Lower leg skin (tissue), 3 donors: Measurements from ENCODE around the gene ACACA.

ENCODE experiments used
- POLR2A ChIP-seq, 2 donors: fragments of 450-650 bp; IDR thresholded peaks; one replicate each; pipeline ENCODE4 v1.6.1; 2016 to 2017; ENCODE audit warnings: antibody characterized with exemption in 2 of 2, mild to moderate bottlenecking in 1 of 2, moderate library complexity in 1 of 2
- TF ChIP-seq, protein P1 (sequence below), 3 donors: fragments of 450-650 bp; IDR thresholded peaks; one replicate each; pipeline ENCODE4 v1.5.1; 2016; ENCODE audit warnings: antibody characterized with exemption in 3 of 3, mild to moderate bottlenecking in 3 of 3, moderate library complexity in 2 of 3

DNA sequence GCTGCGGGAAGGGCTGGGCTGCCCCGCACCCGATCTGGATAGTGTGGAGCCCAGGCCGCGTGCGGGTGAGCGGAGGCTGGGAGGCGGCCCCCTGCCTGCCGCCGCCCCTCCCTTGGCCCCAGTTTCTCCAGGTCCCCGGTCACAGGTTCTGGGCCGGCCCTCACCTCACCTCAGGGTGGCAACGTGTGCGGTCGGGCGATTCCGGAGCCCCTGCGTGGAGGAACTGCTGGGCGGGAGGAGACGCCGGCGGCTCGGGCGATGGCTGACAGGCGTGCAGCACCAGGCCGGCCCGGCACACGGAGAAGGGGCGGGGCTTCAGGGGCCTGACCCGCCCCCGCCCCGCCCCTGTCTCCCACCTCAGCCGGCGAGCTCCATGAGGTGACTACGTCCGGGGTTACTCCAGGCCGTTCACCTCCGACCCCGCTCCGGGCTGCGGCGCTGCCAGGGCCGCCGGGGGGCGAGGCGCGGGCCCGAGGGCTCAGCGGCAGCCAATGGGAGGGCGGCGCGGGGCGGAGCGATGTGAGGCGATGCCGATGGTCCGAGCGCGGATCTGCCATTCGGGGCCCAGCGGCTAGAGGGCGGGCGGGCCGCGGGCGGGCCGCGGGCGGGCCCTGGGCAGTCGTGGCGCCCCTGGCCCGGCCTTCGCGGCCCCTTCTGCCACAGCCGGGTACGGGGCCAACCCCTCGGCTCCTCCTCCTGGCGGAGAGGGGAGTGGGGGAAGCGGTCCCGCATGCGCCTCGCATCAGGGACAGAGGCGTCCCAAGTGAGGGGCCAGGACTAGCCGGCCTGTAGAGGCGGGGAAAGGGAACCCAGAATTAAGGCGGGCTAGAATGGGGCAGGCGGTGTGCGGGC lies 47.6 kb downstream of the ACACA start:
- TF ChIP-seq, protein P1, sequence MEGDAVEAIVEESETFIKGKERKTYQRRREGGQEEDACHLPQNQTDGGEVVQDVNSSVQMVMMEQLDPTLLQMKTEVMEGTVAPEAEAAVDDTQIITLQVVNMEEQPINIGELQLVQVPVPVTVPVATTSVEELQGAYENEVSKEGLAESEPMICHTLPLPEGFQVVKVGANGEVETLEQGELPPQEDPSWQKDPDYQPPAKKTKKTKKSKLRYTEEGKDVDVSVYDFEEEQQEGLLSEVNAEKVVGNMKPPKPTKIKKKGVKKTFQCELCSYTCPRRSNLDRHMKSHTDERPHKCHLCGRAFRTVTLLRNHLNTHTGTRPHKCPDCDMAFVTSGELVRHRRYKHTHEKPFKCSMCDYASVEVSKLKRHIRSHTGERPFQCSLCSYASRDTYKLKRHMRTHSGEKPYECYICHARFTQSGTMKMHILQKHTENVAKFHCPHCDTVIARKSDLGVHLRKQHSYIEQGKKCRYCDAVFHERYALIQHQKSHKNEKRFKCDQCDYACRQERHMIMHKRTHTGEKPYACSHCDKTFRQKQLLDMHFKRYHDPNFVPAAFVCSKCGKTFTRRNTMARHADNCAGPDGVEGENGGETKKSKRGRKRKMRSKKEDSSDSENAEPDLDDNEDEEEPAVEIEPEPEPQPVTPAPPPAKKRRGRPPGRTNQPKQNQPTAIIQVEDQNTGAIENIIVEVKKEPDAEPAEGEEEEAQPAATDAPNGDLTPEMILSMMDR (IDR thresholded peaks at IDR 0.05), result no peak
- no peak for TF ChIP-seq POLR2A (IDR thresholded peaks at IDR 0.05)
